ENCODE data around the gene RNF40.

- no peak for TF ChIP-seq POLR2A (IDR thresholded peaks at IDR 0.05; ENCODE audit: low read length)
- TF ChIP-seq GATA1 (IDR thresholded peaks at IDR 0.05; ENCODE audit: low read depth, low read length), result no peak
Observed at GRCh38 chr16:30750876-30751465, 11.2 kb upstream of the RNF40 start.

Data from erythroblast (primary cell).